WTC11 (cell line): ENCODE results near the gene SETD7.

Experiments
- ESRRA ChIP-seq: sonication (generic); formaldehyde crosslinking; IDR thresholded peaks from 2 replicates; pipeline ENCODE4 v1.8.1; 2022; ENCODE audit warnings: mild to moderate bottlenecking, missing genetic modification reagents, borderline replicate concordance
- TCF7 ChIP-seq: sonication (generic); formaldehyde crosslinking; IDR thresholded peaks from 2 replicates; pipeline ENCODE4 v1.8.0; 2022; ENCODE audit warnings: mild to moderate bottlenecking, low read depth, missing genetic modification reagents, moderate library complexity
- TF ChIP-seq, protein P1 (sequence below): sonication (generic); formaldehyde crosslinking; IDR thresholded peaks from 2 replicates; pipeline ENCODE4 v1.8.1; 2022; ENCODE audit warnings: mild to moderate bottlenecking, moderate library complexity, missing genetic modification reagents
- TF ChIP-seq, protein P2 (sequence below): sonication (generic); formaldehyde crosslinking; IDR thresholded peaks from 2 replicates; pipeline ENCODE4 v1.8.1; 2023; ENCODE audit warnings: mild to moderate bottlenecking, missing genetic modification reagents
- TF ChIP-seq, protein P3 (sequence below): fragments of 200-600 bp; IDR thresholded peaks from 2 replicates; pipeline ENCODE4 v1.8.0; 2022; ENCODE audit warnings: antibody characterized with exemption
- TF ChIP-seq, protein P4 (sequence below): sonication (generic); formaldehyde crosslinking; IDR thresholded peaks from 2 replicates; pipeline ENCODE4 v1.8.1; 2022; ENCODE audit warnings: low read depth, mild to moderate bottlenecking, moderate library complexity, missing genetic modification reagents, borderline replicate concordance
- TF ChIP-seq, protein P5 (sequence below): sonication (generic); formaldehyde crosslinking; IDR thresholded peaks from 2 replicates; pipeline ENCODE4 v1.8.1; 2023; ENCODE audit warnings: mild to moderate bottlenecking, missing genetic modification reagents, moderate library complexity

DNA sequence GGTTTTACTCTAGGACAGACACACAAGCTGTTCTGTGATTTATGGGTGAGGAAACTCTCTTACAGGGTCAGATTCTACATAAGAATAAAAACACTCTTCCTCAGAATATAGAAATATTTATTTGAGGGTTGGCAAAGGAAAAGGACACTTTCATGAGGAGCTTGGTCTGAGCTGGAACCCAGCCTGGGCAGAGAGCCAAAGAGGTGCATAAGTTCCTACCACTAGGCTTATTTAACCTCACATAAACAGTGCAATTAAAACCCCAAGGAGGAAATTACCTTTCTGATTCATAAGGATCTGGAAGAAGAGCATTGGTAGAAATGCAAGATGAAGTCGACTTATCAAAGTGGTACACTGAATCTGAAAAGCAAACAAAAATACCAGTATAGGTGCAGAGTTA is 32.9 kb downstream of the SETD7 start:
- TF ChIP-seq, protein P1, sequence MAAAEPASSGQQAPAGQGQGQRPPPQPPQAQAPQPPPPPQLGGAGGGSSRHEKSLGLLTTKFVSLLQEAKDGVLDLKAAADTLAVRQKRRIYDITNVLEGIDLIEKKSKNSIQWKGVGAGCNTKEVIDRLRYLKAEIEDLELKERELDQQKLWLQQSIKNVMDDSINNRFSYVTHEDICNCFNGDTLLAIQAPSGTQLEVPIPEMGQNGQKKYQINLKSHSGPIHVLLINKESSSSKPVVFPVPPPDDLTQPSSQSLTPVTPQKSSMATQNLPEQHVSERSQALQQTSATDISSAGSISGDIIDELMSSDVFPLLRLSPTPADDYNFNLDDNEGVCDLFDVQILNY (CRISPR knock-in tag): no peak
- TF ChIP-seq, protein P2, sequence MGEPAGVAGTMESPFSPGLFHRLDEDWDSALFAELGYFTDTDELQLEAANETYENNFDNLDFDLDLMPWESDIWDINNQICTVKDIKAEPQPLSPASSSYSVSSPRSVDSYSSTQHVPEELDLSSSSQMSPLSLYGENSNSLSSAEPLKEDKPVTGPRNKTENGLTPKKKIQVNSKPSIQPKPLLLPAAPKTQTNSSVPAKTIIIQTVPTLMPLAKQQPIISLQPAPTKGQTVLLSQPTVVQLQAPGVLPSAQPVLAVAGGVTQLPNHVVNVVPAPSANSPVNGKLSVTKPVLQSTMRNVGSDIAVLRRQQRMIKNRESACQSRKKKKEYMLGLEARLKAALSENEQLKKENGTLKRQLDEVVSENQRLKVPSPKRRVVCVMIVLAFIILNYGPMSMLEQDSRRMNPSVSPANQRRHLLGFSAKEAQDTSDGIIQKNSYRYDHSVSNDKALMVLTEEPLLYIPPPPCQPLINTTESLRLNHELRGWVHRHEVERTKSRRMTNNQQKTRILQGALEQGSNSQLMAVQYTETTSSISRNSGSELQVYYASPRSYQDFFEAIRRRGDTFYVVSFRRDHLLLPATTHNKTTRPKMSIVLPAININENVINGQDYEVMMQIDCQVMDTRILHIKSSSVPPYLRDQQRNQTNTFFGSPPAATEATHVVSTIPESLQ (CRISPR knock-in tag): no peak
- TF ChIP-seq TCF7 (CRISPR knock-in tag) (no peak), ESRRA (CRISPR knock-in tag) (no peak)
- TF ChIP-seq, protein P3, sequence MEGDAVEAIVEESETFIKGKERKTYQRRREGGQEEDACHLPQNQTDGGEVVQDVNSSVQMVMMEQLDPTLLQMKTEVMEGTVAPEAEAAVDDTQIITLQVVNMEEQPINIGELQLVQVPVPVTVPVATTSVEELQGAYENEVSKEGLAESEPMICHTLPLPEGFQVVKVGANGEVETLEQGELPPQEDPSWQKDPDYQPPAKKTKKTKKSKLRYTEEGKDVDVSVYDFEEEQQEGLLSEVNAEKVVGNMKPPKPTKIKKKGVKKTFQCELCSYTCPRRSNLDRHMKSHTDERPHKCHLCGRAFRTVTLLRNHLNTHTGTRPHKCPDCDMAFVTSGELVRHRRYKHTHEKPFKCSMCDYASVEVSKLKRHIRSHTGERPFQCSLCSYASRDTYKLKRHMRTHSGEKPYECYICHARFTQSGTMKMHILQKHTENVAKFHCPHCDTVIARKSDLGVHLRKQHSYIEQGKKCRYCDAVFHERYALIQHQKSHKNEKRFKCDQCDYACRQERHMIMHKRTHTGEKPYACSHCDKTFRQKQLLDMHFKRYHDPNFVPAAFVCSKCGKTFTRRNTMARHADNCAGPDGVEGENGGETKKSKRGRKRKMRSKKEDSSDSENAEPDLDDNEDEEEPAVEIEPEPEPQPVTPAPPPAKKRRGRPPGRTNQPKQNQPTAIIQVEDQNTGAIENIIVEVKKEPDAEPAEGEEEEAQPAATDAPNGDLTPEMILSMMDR: no peak
- TF ChIP-seq, protein P4, sequence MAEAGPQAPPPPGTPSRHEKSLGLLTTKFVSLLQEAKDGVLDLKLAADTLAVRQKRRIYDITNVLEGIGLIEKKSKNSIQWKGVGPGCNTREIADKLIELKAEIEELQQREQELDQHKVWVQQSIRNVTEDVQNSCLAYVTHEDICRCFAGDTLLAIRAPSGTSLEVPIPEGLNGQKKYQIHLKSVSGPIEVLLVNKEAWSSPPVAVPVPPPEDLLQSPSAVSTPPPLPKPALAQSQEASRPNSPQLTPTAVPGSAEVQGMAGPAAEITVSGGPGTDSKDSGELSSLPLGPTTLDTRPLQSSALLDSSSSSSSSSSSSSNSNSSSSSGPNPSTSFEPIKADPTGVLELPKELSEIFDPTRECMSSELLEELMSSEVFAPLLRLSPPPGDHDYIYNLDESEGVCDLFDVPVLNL: no peak
- TF ChIP-seq, protein P5, sequence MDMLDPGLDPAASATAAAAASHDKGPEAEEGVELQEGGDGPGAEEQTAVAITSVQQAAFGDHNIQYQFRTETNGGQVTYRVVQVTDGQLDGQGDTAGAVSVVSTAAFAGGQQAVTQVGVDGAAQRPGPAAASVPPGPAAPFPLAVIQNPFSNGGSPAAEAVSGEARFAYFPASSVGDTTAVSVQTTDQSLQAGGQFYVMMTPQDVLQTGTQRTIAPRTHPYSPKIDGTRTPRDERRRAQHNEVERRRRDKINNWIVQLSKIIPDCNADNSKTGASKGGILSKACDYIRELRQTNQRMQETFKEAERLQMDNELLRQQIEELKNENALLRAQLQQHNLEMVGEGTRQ (CRISPR knock-in tag): no peak
